ENCODE data around the gene SKOR2. TPM values are rescaled to one million over a fixed set of nuclear protein-coding genes. Genes with fewer than 3 reads are reported as not detected.
A peak's percentile ranks its signal among the peaks of the same experiment; 100 is the strongest.

Gene SKOR2
- total and polyA plus RNA-seq, 2 of the 13 experiments (the other 11 are each of a cell fraction or from before 2014, with no cell fraction given), result not detected

GRCh38 chr18:47260120-47260923, 8.9 kb upstream of the SKOR2 start (continued):
- TF ChIP-seq ZNF646 (CRISPR knock-in tag; IDR thresholded peaks at IDR 0.05) (no peak), PITX1 (CRISPR knock-in tag; IDR thresholded peaks at IDR 0.05) (no peak), SIN3A (IDR thresholded peaks at IDR 0.05; ENCODE audit: borderline replicate concordance, low read depth, low read length) (no peak), BRF2 (CRISPR knock-in tag; IDR thresholded peaks at IDR 0.05) (no peak), DRAP1 (CRISPR knock-in tag; IDR thresholded peaks at IDR 0.05) (no peak), NR2F2 (IDR thresholded peaks at IDR 0.05; ENCODE audit: borderline replicate concordance, low read depth) (no peak), KAT7 (CRISPR knock-in tag; IDR thresholded peaks at IDR 0.05; ENCODE audit: borderline replicate concordance) (no peak), CBX5 (CRISPR knock-in tag; IDR thresholded peaks at IDR 0.05; ENCODE audit: borderline replicate concordance) (no peak), ZNF724P (CRISPR knock-in tag; IDR thresholded peaks at IDR 0.05; ENCODE audit: borderline replicate concordance) (no peak), NFIC (IDR thresholded peaks at IDR 0.05; ENCODE audit: low read length) (no peak), NFIB (CRISPR knock-in tag; IDR thresholded peaks at IDR 0.05; ENCODE audit: borderline replicate concordance) (no peak), ZNF644 (CRISPR knock-in tag; IDR thresholded peaks at IDR 0.05; ENCODE audit: low read depth) (no peak), ZNF124 (CRISPR knock-in tag; IDR thresholded peaks at IDR 0.05) (peak; percentile 45; the same call in 1 of the 2 replicates), ZFYVE20 (CRISPR knock-in tag; IDR thresholded peaks at IDR 0.05; ENCODE audit: borderline replicate concordance, low read depth) (no peak), AGO1 (IDR thresholded peaks at IDR 0.05; ENCODE audit: low read depth, low read length, poor library complexity, severe bottlenecking) (no peak), SSRP1 (CRISPR knock-in tag; IDR thresholded peaks at IDR 0.05) (no peak), ZBTB20 (CRISPR knock-in tag; IDR thresholded peaks at IDR 0.05; ENCODE audit: borderline replicate concordance, low read depth) (no peak), MYNN (CRISPR knock-in tag; IDR thresholded peaks at IDR 0.05; ENCODE audit: low read depth) (no peak)
- TF ChIP-seq, protein P1, sequence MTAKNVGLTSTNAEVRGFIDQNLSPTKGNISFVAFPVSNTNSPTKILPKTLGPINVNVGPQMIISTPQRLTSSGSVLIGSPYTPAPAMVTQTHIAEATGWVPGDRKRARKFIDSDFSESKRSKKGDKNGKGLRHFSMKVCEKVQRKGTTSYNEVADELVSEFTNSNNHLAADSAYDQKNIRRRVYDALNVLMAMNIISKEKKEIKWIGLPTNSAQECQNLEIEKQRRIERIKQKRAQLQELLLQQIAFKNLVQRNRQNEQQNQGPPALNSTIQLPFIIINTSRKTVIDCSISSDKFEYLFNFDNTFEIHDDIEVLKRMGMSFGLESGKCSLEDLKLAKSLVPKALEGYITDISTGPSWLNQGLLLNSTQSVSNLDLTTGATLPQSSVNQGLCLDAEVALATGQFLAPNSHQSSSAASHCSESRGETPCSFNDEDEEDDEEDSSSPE (CRISPR knock-in tag; IDR thresholded peaks at IDR 0.05), result no peak
- TF ChIP-seq, protein P2, sequence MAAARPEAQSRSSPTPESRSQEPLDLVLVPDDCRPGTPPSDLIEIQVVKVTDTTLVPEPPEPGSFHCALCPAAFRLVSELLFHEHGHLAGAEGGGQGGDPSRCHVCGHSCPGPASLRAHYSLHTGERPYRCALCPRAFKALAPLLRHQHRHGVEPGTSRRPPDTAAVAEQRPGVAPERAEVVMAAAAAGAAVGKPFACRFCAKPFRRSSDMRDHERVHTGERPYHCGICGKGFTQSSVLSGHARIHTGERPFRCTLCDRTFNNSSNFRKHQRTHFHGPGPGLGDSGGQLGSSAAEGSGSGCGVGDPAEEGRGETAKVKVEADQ (CRISPR knock-in tag; IDR thresholded peaks at IDR 0.05; ENCODE audit: borderline replicate concordance), result no peak

Data from HepG2 (cell line).